HG02678 (cell line): ENCODE results near the gene GLOD4.
"Not testable (repeated sequence)": the region's sequence is repeated elsewhere in the genome, so short reads cannot be mapped to it uniquely, and the experiment has no call there.

ENCODE experiments used
- ATAC-seq: cut with Tn5 transposase; IDR thresholded peaks from one replicate; pipeline ENCODE4 v1.9.1; 2021; ENCODE audit warnings: mild to moderate bottlenecking, moderate library complexity; ENCODE audit not compliant: unreplicated experiment

GLOD4 gene

GRCh38 chr17:784143-784542 lies 2.1 kb upstream of the GLOD4 start:
- ATAC-seq: no peak

- ATAC-seq: no peak
Observed at GRCh38 chr17:778096-778495, 4.0 kb downstream of the GLOD4 start.

- no peak for ATAC-seq
Observed at GRCh38 chr17:774313-774584, 7.8 kb downstream of the GLOD4 start.

- ATAC-seq: no peak
Observed at GRCh38 chr17:773467-774312, 8.4 kb downstream of the GLOD4 start.

- no peak for ATAC-seq
Observed at GRCh38 chr17:773016-773415, 9.1 kb downstream of the GLOD4 start.

- no peak for ATAC-seq
Observed at GRCh38 chr17:767076-767475, 15.0 kb downstream of the GLOD4 start.

GRCh38 chr17:760371-760770 lies 21.7 kb downstream of the GLOD4 start:
- no peak for ATAC-seq

GRCh38 chr17:759964-760363 lies 22.1 kb downstream of the GLOD4 start:
- ATAC-seq: no peak

- not testable (repeated sequence) for ATAC-seq
Observed at GRCh38 chr17:756010-756567, 26.0 kb downstream of the GLOD4 start.

GRCh38 chr17:755319-755961 lies 26.6 kb downstream of the GLOD4 start:
- ATAC-seq: not testable (repeated sequence)

GRCh38 chr17:753418-753817 lies 28.7 kb downstream of the GLOD4 start:
- no peak for ATAC-seq

- ATAC-seq: peak; percentile 13
Observed at GRCh38 chr17:752620-753219, 29.4 kb downstream of the GLOD4 start.

GRCh38 chr17:752002-752619 lies 30.0 kb downstream of the GLOD4 start, which contains the start of gene GEMIN4:
Gene GEMIN4, minus strand, starts transcription at chr17:752264. Its CDS starts 122 bp downstream, at chr17:752142.
- peak; percentile 85 for ATAC-seq

- peak; percentile 29 for ATAC-seq
Observed at GRCh38 chr17:751269-752001, 30.6 kb downstream of the GLOD4 start.

GRCh38 chr17:750431-751037 lies 31.5 kb downstream of the GLOD4 start:
- ATAC-seq: no peak

GRCh38 chr17:749359-749758 lies 32.7 kb downstream of the GLOD4 start:
- ATAC-seq: not testable (repeated sequence)

- not testable (repeated sequence) for ATAC-seq
Observed at GRCh38 chr17:748604-749003, 33.5 kb downstream of the GLOD4 start.

GRCh38 chr17:746783-747629 lies 35.1 kb downstream of the GLOD4 start:
- no peak for ATAC-seq

- no peak for ATAC-seq
Observed at GRCh38 chr17:746181-746580, 35.9 kb downstream of the GLOD4 start.
